K562 (cell line): Measurements from ENCODE around the gene IFNA16. TPM values are rescaled to one million over a fixed set of nuclear protein-coding genes. Genes with fewer than 3 reads are reported as not detected.

ENCODE experiments used
- ATAC-seq: fragments of 200-7000 bp; cut with Tn5 transposase; 3 replicates; pipeline ENCODE4 v1.9.1; 2020; ENCODE audit warnings: moderate library complexity
- BruUV-seq: library from RNA; stranded (reverse); fragments of 400-500 nt; replicated peaks from 2 replicates; lab custom pipeline; 2021; lab: Mats Ljungman, UMichigan
- CTCF ChIA-PET: fragments of 300-600 bp; formaldehyde crosslinking; extraction: SDS; loops from one replicate; lab custom pipeline; 2021; ENCODE audit warnings: low intra/inter-chr PET ratio; lab: Yijun Ruan, JAX
- POLR2A ChIA-PET: fragments of 300-600, 350-650 bp; sonication (Branson Sonifier 250); formaldehyde crosslinking; extraction: SDS; loops from one replicate; lab custom pipeline; 2021; ENCODE audit warnings: antibody characterized with exemption, inconsistent platforms; lab: Yijun Ruan, JAX
- DNase-seq, 4 experiments: peaks; one replicate each; pipeline versions ENCODE4 v3.0.0 to v3.0.0-alpha.2; 2011 to 2018; ENCODE audit warnings: low spot score in 3 of 4, mixed read lengths in 3 of 4; ENCODE audit errors: extremely low read depth in 1 of 4
- FAIRE-seq: peaks from 2 replicates; lab custom pipeline; 2011; peaks lifted over from hg19 to GRCh38; lab: Jason Lieb, UNC
- H2AFZ ChIP-seq: 2 replicates; pipeline ENCODE4 v1.6.0; 2011; ENCODE audit warnings: low read depth, low read length, control low read depth, inconsistent platforms
- H3K27ac ChIP-seq: fragments of 200-600 bp; 3 replicates; pipeline ENCODE4 v1.8.0; 2011; ENCODE audit warnings: low read depth, mild to moderate bottlenecking, control low read depth, inconsistent platforms, low read length, moderate library complexity, mixed read lengths; ENCODE audit errors: extremely low read depth
- H3K27me3 ChIP-seq, 2 experiments: fragments of 300-600 bp in 1 of 2; 2 replicates in 1 of 2; 3 replicates in 1 of 2; pipeline versions ENCODE4 v1.6.0 to v1.8.0; 2011; ENCODE audit warnings: inconsistent platforms in 2 of 2, low read length in 2 of 2, mild to moderate bottlenecking in 1 of 2, mixed read lengths in 1 of 2, moderate library complexity in 1 of 2; ENCODE audit not compliant: control insufficient read depth in 2 of 2, insufficient read depth in 2 of 2
- H3K36me3 ChIP-seq: fragments of 300-600 bp; 3 replicates; pipeline ENCODE4 v1.8.0; 2011; ENCODE audit warnings: mild to moderate bottlenecking, low read length, inconsistent platforms; ENCODE audit not compliant: control insufficient read depth, insufficient read depth
- H3K4me1 ChIP-seq, 2 experiments: fragments of 200-600 bp in 1 of 2; replicated peaks in 1 of 2; 2 replicates in 1 of 2; 3 replicates in 1 of 2; pipeline versions ENCODE4 v1.5.1 to v1.8.0; 2011; ENCODE audit warnings: inconsistent platforms in 2 of 2, low read length in 2 of 2, mild to moderate bottlenecking in 1 of 2, mixed read lengths in 1 of 2, moderate library complexity in 1 of 2; ENCODE audit not compliant: control insufficient read depth in 2 of 2, insufficient read depth in 2 of 2
- H3K4me2 ChIP-seq: 2 replicates; pipeline ENCODE4 v1.6.1; 2011; ENCODE audit warnings: low read length, control low read depth, inconsistent platforms, mixed read lengths; ENCODE audit not compliant: insufficient read depth
- H3K4me3 ChIP-seq: fragments of 200-600 bp; sonication (generic), shearing (Covaris generic); 2 replicates; pipeline ENCODE4 v1.5.1; 2016; ENCODE audit warnings: control low read depth, inconsistent platforms
- H3K79me2 ChIP-seq: fragments of 200-600 bp; 3 replicates; pipeline ENCODE4 v1.8.0; 2011; ENCODE audit warnings: low read length, inconsistent platforms; ENCODE audit not compliant: control insufficient read depth, insufficient read depth
- H3K9ac ChIP-seq, 2 experiments: 2 replicates each; pipeline versions ENCODE4 v1.6.0 to v1.6.1; 2011; ENCODE audit warnings: low read depth in 2 of 2, low read length in 2 of 2, control low read depth in 1 of 2, inconsistent platforms in 1 of 2, mild to moderate bottlenecking in 1 of 2, mixed read lengths in 1 of 2; ENCODE audit not compliant: insufficient read depth in 1 of 2
- H3K9me1 ChIP-seq: one replicate; pipeline ENCODE4 v1.6.0; 2011; ENCODE audit warnings: inconsistent platforms, mild to moderate bottlenecking, low read length, moderate library complexity; ENCODE audit not compliant: control insufficient read depth, insufficient read depth
- H3K9me3 ChIP-seq: replicated peaks from 2 replicates; pipeline ENCODE4 v1.5.1; 2011; ENCODE audit warnings: low read depth, low read length, inconsistent platforms; ENCODE audit not compliant: control insufficient read depth, insufficient read depth
- H4K20me1 ChIP-seq: replicated peaks from 2 replicates; pipeline ENCODE4 v1.6.1; 2011; ENCODE audit warnings: low read length, inconsistent platforms, mixed read lengths; ENCODE audit not compliant: control insufficient read depth, insufficient read depth
- CHD2 ChIP-seq: IDR thresholded peaks from 2 replicates; pipeline ENCODE4 v1.6.1; 2011; ENCODE audit warnings: low read depth, low read length
- HNRNPUL1 ChIP-seq: fragments of 200-400 bp; formaldehyde crosslinking; IDR thresholded peaks from 2 replicates; pipeline ENCODE4 v1.6.1; 2017; ENCODE audit warnings: low read length
- NFIC ChIP-seq: fragments of 450-650 bp; IDR thresholded peaks from 2 replicates; pipeline ENCODE4 v1.6.1; 2017; ENCODE audit warnings: mild to moderate bottlenecking, inconsistent platforms
- NKRF ChIP-seq: fragments of 450-650 bp; IDR thresholded peaks from 2 replicates; pipeline ENCODE4 v1.6.1; 2016; ENCODE audit warnings: borderline replicate concordance
- RUNX1 ChIP-seq: sonication (generic); IDR thresholded peaks from 2 replicates; pipeline ENCODE4 v1.6.1; 2016; ENCODE audit warnings: antibody characterized with exemption, low read depth
- SP1 ChIP-seq: sonication (generic); formaldehyde crosslinking; IDR thresholded peaks from 2 replicates; pipeline ENCODE4 v1.8.1; 2022; ENCODE audit warnings: mild to moderate bottlenecking, missing genetic modification reagents
- THAP12 ChIP-seq: fragments of 250-450 bp; sonication (Bioruptor Pico); IDR thresholded peaks from 2 replicates; pipeline ENCODE4 v1.9.0; 2021; ENCODE audit warnings: mild to moderate bottlenecking, inconsistent platforms
- YBX1 ChIP-seq: fragments of 450-650 bp; IDR thresholded peaks from 2 replicates; pipeline ENCODE4 v1.7.1; 2016; ENCODE audit warnings: mild to moderate bottlenecking
- ZC3H11A ChIP-seq: IDR thresholded peaks from 2 replicates; pipeline ENCODE4 v1.6.1; 2012; ENCODE audit warnings: low read depth, low read length, improper control_type of control experiment
- ZNF398 ChIP-seq: fragments of 250-450 bp; sonication (Bioruptor Pico); IDR thresholded peaks from 2 replicates; pipeline ENCODE4 v1.8.0; 2021; ENCODE audit warnings: moderate library complexity, mild to moderate bottlenecking, inconsistent platforms
- ZSCAN32 ChIP-seq: fragments of 450-650 bp; formaldehyde crosslinking; IDR thresholded peaks from 2 replicates; pipeline ENCODE4 v1.4.0; 2020; ENCODE audit warnings: mild to moderate bottlenecking, moderate library complexity
- WGBS: fragments of 100-300 bp; shearing (Covaris generic); methylation state at CpG from one replicate; pipeline ENCODE4 v1.1.6; 2016; ENCODE audit warnings: low coverage, mixed read lengths; ENCODE audit not compliant: insufficient coverage; ENCODE audit errors: missing lambda C conversion rate; 5-methylcytosine and 5-hydroxymethylcytosine counted together
- in situ Hi-C: fragments of 300-500 bp; cut with MboI; formaldehyde crosslinking; loops from 4 replicates; pipeline ENCODE4 v1.15.0; 2018; ENCODE audit warnings: inconsistent platforms, mixed read lengths
- intact Hi-C: fragments of 100-400 bp; cut with micrococcal nuclease; formaldehyde crosslinking; loops from 2 replicates; pipeline ENCODE4 v1.14.2; 2022
- polyA plus RNA-seq, 8 experiments: library from polyadenylated mRNA; depleted of rRNA in 4 of 8; stranded (reverse) in 5 of 8; unstranded in 3 of 8; fragments of >200 nt; fragmentation: Nextera tagmentation in 2 of 8; fragmentation: Illumina TruSeq in 1 of 8; extraction: Ambion mirVana in 2 of 8; extraction: Trizol in 1 of 8; gene quantifications; 2 replicates each; pipeline versions ENCODE4 v1.2.1 to v1.2.3, GENCODE V29; 2011 to 2014; ENCODE audit warnings: inconsistent platforms in 1 of 8, missing spikeins in 1 of 8
- total RNA-seq, 7 experiments: library from RNA; depleted of rRNA in 6 of 7; stranded (reverse); fragments of >200 nt in 6 of 7; fragmentation: Illumina TruSeq in 2 of 7; extraction: Trizol in 2 of 7; gene quantifications; 2 replicates each; pipeline versions ENCODE4 v1.2.1 to v1.2.3, GENCODE V29; 2011 to 2021; ENCODE audit warnings: low replicate concordance in 1 of 7
- TF ChIP-seq, protein P1 (sequence below): fragments of 450-650 bp; IDR thresholded peaks from 2 replicates; pipeline ENCODE4 v1.6.1; 2016; ENCODE audit warnings: mild to moderate bottlenecking
- TF ChIP-seq, protein P2 (sequence below): IDR thresholded peaks from 2 replicates; pipeline ENCODE4 v1.6.1; 2011; ENCODE audit not compliant: insufficient read length; ENCODE audit errors: extremely low read depth

The IFNA16 gene
- total and polyA plus RNA-seq, 9 of the 15 experiments (the other 6 are each of a cell fraction or from before 2014, with no cell fraction given) = not detected

DNA sequence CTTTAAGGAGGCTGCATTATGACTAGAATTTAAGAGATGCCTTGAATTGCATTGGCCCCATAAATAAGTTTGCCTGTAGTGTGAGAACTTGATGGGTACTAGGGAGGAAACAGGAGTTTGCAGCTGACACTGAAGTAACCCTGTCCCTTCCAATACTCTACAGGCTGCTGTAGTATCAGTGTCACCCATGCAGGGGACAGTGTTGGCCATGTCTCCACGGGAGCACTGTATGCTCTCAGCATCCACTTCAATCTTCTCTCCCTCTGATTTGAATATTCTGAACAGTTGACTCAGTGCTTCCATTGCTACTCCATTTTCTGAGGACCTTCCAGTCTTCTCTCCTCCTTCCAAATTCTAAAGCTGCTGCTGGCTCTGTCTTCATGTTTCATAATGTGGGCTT lies 34.1 kb upstream of the IFNA16 start:
- no peak overlapping the region for H3K9ac ChIP-seq
- H3K4me2 ChIP-seq = no peak overlapping the region
- BruUV-seq = no TSS peak
- intact Hi-C loops (no loop called here), in situ Hi-C loops (no loop called here)
- ATAC-seq (no peak), FAIRE-seq (no peak), DNase-seq (no peak)
- ChIA-PET POLR2A (no interaction called here), CTCF (no interaction called here)
- no peaks in the 10 kb centered on the region for H4K20me1 ChIP-seq
- no peaks in the 10 kb centered on the region for H3K36me3 ChIP-seq
- H3K9me3 ChIP-seq = no peaks in the 10 kb centered on the region
- no peaks in the 10 kb centered on the region for H3K27me3 ChIP-seq
- H3K9me1 ChIP-seq = no peaks in the 10 kb centered on the region
- H3K4me3 ChIP-seq = no peak overlapping the region
- no peak overlapping the region for H3K27ac ChIP-seq
- no peak overlapping the region for H2AFZ ChIP-seq
- H3K79me2 ChIP-seq = no peaks in the 10 kb centered on the region
- no CpG with 5 or more reads among the region's 1 CpG for WGBS
- no peaks in the 10 kb centered on the region for H3K4me1 ChIP-seq
- TF ChIP-seq ZNF398 (CRISPR knock-in tag) (no peak), NFIC (no peak), SP1 (CRISPR knock-in tag) (no peak), ZC3H11A (no peak), RUNX1 (no peak), THAP12 (CRISPR knock-in tag) (no peak), HNRNPUL1 (no peak), ZSCAN32 (CRISPR knock-in tag) (no peak), NKRF (no peak), CHD2 (no peak), YBX1 (no peak)
- TF ChIP-seq, protein P1, sequence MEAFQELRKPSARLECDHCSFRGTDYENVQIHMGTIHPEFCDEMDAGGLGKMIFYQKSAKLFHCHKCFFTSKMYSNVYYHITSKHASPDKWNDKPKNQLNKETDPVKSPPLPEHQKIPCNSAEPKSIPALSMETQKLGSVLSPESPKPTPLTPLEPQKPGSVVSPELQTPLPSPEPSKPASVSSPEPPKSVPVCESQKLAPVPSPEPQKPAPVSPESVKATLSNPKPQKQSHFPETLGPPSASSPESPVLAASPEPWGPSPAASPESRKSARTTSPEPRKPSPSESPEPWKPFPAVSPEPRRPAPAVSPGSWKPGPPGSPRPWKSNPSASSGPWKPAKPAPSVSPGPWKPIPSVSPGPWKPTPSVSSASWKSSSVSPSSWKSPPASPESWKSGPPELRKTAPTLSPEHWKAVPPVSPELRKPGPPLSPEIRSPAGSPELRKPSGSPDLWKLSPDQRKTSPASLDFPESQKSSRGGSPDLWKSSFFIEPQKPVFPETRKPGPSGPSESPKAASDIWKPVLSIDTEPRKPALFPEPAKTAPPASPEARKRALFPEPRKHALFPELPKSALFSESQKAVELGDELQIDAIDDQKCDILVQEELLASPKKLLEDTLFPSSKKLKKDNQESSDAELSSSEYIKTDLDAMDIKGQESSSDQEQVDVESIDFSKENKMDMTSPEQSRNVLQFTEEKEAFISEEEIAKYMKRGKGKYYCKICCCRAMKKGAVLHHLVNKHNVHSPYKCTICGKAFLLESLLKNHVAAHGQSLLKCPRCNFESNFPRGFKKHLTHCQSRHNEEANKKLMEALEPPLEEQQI = no peak
- TF ChIP-seq, protein P2, sequence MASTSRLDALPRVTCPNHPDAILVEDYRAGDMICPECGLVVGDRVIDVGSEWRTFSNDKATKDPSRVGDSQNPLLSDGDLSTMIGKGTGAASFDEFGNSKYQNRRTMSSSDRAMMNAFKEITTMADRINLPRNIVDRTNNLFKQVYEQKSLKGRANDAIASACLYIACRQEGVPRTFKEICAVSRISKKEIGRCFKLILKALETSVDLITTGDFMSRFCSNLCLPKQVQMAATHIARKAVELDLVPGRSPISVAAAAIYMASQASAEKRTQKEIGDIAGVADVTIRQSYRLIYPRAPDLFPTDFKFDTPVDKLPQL = no peak
